K562 (cell line): ENCODE data around the gene PLXND1. TPM values are rescaled to one million over a fixed set of nuclear protein-coding genes. Genes with fewer than 3 reads are reported as not detected.

Experiments
- ATAC-seq: fragments of 200-7000 bp; cut with Tn5 transposase; 3 replicates; pipeline ENCODE4 v1.9.1; 2020; ENCODE audit warnings: moderate library complexity
- BruUV-seq: library from RNA; stranded (reverse); fragments of 400-500 nt; replicated peaks from 2 replicates; lab custom pipeline; 2021; lab: Mats Ljungman, UMichigan
- CTCF ChIA-PET: fragments of 300-600 bp; formaldehyde crosslinking; extraction: SDS; loops from one replicate; lab custom pipeline; 2021; ENCODE audit warnings: low intra/inter-chr PET ratio; lab: Yijun Ruan, JAX
- POLR2A ChIA-PET: fragments of 300-600, 350-650 bp; sonication (Branson Sonifier 250); formaldehyde crosslinking; extraction: SDS; loops from one replicate; lab custom pipeline; 2021; ENCODE audit warnings: antibody characterized with exemption, inconsistent platforms; lab: Yijun Ruan, JAX
- DNase-seq, 4 experiments: peaks; one replicate each; pipeline versions ENCODE4 v3.0.0 to v3.0.0-alpha.2; 2011 to 2018; ENCODE audit warnings: low spot score in 3 of 4, mixed read lengths in 3 of 4; ENCODE audit errors: extremely low read depth in 1 of 4
- FAIRE-seq: peaks from 2 replicates; lab custom pipeline; 2011; peaks lifted over from hg19 to GRCh38; lab: Jason Lieb, UNC
- H2AFZ ChIP-seq: 2 replicates; pipeline ENCODE4 v1.6.0; 2011; ENCODE audit warnings: low read depth, low read length, control low read depth, inconsistent platforms
- H3K27ac ChIP-seq: fragments of 200-600 bp; 3 replicates; pipeline ENCODE4 v1.8.0; 2011; ENCODE audit warnings: low read depth, mild to moderate bottlenecking, control low read depth, inconsistent platforms, low read length, moderate library complexity, mixed read lengths; ENCODE audit errors: extremely low read depth
- H3K27me3 ChIP-seq, 2 experiments: fragments of 300-600 bp in 1 of 2; 2 replicates in 1 of 2; 3 replicates in 1 of 2; pipeline versions ENCODE4 v1.6.0 to v1.8.0; 2011; ENCODE audit warnings: inconsistent platforms in 2 of 2, low read length in 2 of 2, mild to moderate bottlenecking in 1 of 2, mixed read lengths in 1 of 2, moderate library complexity in 1 of 2; ENCODE audit not compliant: control insufficient read depth in 2 of 2, insufficient read depth in 2 of 2
- H3K36me3 ChIP-seq: fragments of 300-600 bp; 3 replicates; pipeline ENCODE4 v1.8.0; 2011; ENCODE audit warnings: mild to moderate bottlenecking, low read length, inconsistent platforms; ENCODE audit not compliant: control insufficient read depth, insufficient read depth
- H3K4me1 ChIP-seq, 2 experiments: fragments of 200-600 bp in 1 of 2; replicated peaks in 1 of 2; 2 replicates in 1 of 2; 3 replicates in 1 of 2; pipeline versions ENCODE4 v1.5.1 to v1.8.0; 2011; ENCODE audit warnings: inconsistent platforms in 2 of 2, low read length in 2 of 2, mild to moderate bottlenecking in 1 of 2, mixed read lengths in 1 of 2, moderate library complexity in 1 of 2; ENCODE audit not compliant: control insufficient read depth in 2 of 2, insufficient read depth in 2 of 2
- H3K4me2 ChIP-seq: 2 replicates; pipeline ENCODE4 v1.6.1; 2011; ENCODE audit warnings: low read length, control low read depth, inconsistent platforms, mixed read lengths; ENCODE audit not compliant: insufficient read depth
- H3K4me3 ChIP-seq: fragments of 200-600 bp; sonication (generic), shearing (Covaris generic); 2 replicates; pipeline ENCODE4 v1.5.1; 2016; ENCODE audit warnings: control low read depth, inconsistent platforms
- H3K79me2 ChIP-seq: fragments of 200-600 bp; 3 replicates; pipeline ENCODE4 v1.8.0; 2011; ENCODE audit warnings: low read length, inconsistent platforms; ENCODE audit not compliant: control insufficient read depth, insufficient read depth
- H3K9ac ChIP-seq, 2 experiments: 2 replicates each; pipeline versions ENCODE4 v1.6.0 to v1.6.1; 2011; ENCODE audit warnings: low read depth in 2 of 2, low read length in 2 of 2, control low read depth in 1 of 2, inconsistent platforms in 1 of 2, mild to moderate bottlenecking in 1 of 2, mixed read lengths in 1 of 2; ENCODE audit not compliant: insufficient read depth in 1 of 2
- H3K9me1 ChIP-seq: one replicate; pipeline ENCODE4 v1.6.0; 2011; ENCODE audit warnings: inconsistent platforms, mild to moderate bottlenecking, low read length, moderate library complexity; ENCODE audit not compliant: control insufficient read depth, insufficient read depth
- H3K9me3 ChIP-seq: replicated peaks from 2 replicates; pipeline ENCODE4 v1.5.1; 2011; ENCODE audit warnings: low read depth, low read length, inconsistent platforms; ENCODE audit not compliant: control insufficient read depth, insufficient read depth
- H4K20me1 ChIP-seq: replicated peaks from 2 replicates; pipeline ENCODE4 v1.6.1; 2011; ENCODE audit warnings: low read length, inconsistent platforms, mixed read lengths; ENCODE audit not compliant: control insufficient read depth, insufficient read depth
- GTF2F1 ChIP-seq: IDR thresholded peaks from 2 replicates; pipeline ENCODE4 v1.6.1; 2011; ENCODE audit warnings: low read depth, low read length, improper control_type of control experiment
- MTF1 ChIP-seq: fragments of 250-450 bp; sonication (Bioruptor Pico); IDR thresholded peaks from 2 replicates; pipeline ENCODE4 v1.9.0; 2021; ENCODE audit warnings: moderate library complexity, mild to moderate bottlenecking, inconsistent platforms, borderline replicate concordance
- NFE2 ChIP-seq: IDR thresholded peaks from 2 replicates; pipeline ENCODE4 v1.6.1; 2014; ENCODE audit warnings: antibody characterized with exemption, low read depth
- RBBP5 ChIP-seq: fragments of 200-600 bp; sonication (generic); IDR thresholded peaks from 2 replicates; pipeline ENCODE4 v1.6.1; 2012; ENCODE audit warnings: borderline replicate concordance, mild to moderate bottlenecking, low read length, control low read depth, inconsistent platforms; ENCODE audit not compliant: insufficient read depth, poor library complexity, severe bottlenecking
- XRCC3 ChIP-seq: fragments of 450-650 bp; IDR thresholded peaks from 2 replicates; pipeline ENCODE4 v1.6.1; 2017; ENCODE audit warnings: mild to moderate bottlenecking, moderate library complexity
- ZFP30 ChIP-seq: fragments of 250-450 bp; sonication (Bioruptor Pico); IDR thresholded peaks from 2 replicates; pipeline ENCODE4 v1.8.0; 2022; ENCODE audit warnings: moderate library complexity, mild to moderate bottlenecking, inconsistent platforms, borderline replicate concordance
- WGBS: fragments of 100-300 bp; shearing (Covaris generic); methylation state at CpG from one replicate; pipeline ENCODE4 v1.1.6; 2016; ENCODE audit warnings: low coverage, mixed read lengths; ENCODE audit not compliant: insufficient coverage; ENCODE audit errors: missing lambda C conversion rate; 5-methylcytosine and 5-hydroxymethylcytosine counted together
- in situ Hi-C: fragments of 300-500 bp; cut with MboI; formaldehyde crosslinking; loops from 4 replicates; pipeline ENCODE4 v1.15.0; 2018; ENCODE audit warnings: inconsistent platforms, mixed read lengths
- intact Hi-C: fragments of 100-400 bp; cut with micrococcal nuclease; formaldehyde crosslinking; loops from 2 replicates; pipeline ENCODE4 v1.14.2; 2022
- polyA plus RNA-seq, 8 experiments: library from polyadenylated mRNA; depleted of rRNA in 4 of 8; stranded (reverse) in 5 of 8; unstranded in 3 of 8; fragments of >200 nt; fragmentation: Nextera tagmentation in 2 of 8; fragmentation: Illumina TruSeq in 1 of 8; extraction: Ambion mirVana in 2 of 8; extraction: Trizol in 1 of 8; gene quantifications; 2 replicates each; pipeline versions ENCODE4 v1.2.1 to v1.2.3, GENCODE V29; 2011 to 2014; ENCODE audit warnings: inconsistent platforms in 1 of 8, missing spikeins in 1 of 8
- total RNA-seq, 7 experiments: library from RNA; depleted of rRNA in 6 of 7; stranded (reverse); fragments of >200 nt in 6 of 7; fragmentation: Illumina TruSeq in 2 of 7; extraction: Trizol in 2 of 7; gene quantifications; 2 replicates each; pipeline versions ENCODE4 v1.2.1 to v1.2.3, GENCODE V29; 2011 to 2021; ENCODE audit warnings: low replicate concordance in 1 of 7
- TF ChIP-seq, protein P1 (sequence below): fragments of 450-650 bp; IDR thresholded peaks from 2 replicates; pipeline ENCODE4 v1.6.1; 2018; ENCODE audit not compliant: partially characterized antibody

Gene PLXND1
- total and polyA plus RNA-seq, 9 of the 15 experiments (the other 6 are each of a cell fraction or from before 2014, with no cell fraction given) = 0.34 to 28.8 (median 14.0) TPM

DNA sequence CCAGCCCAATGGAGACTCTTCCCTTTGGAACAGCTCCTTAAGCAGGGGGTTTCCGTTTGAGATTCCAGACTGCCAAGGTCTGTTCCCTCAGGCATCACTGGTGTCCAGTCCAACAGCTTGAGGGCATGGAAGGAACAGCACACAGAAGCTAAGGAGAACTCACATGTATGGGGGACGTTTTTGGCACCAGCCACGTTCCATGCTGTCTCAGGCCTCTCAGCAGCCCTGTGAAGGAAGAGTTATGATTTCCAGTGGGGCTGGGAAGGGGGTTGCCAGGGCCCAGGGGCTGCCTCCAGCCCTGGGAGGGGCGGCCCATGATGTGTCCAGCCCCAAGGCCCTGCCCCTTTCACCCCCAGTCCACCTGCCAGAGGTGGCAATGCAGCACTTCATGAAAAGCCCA lies 85.5 kb downstream of the PLXND1 start (continued):
- TF ChIP-seq, protein P1, sequence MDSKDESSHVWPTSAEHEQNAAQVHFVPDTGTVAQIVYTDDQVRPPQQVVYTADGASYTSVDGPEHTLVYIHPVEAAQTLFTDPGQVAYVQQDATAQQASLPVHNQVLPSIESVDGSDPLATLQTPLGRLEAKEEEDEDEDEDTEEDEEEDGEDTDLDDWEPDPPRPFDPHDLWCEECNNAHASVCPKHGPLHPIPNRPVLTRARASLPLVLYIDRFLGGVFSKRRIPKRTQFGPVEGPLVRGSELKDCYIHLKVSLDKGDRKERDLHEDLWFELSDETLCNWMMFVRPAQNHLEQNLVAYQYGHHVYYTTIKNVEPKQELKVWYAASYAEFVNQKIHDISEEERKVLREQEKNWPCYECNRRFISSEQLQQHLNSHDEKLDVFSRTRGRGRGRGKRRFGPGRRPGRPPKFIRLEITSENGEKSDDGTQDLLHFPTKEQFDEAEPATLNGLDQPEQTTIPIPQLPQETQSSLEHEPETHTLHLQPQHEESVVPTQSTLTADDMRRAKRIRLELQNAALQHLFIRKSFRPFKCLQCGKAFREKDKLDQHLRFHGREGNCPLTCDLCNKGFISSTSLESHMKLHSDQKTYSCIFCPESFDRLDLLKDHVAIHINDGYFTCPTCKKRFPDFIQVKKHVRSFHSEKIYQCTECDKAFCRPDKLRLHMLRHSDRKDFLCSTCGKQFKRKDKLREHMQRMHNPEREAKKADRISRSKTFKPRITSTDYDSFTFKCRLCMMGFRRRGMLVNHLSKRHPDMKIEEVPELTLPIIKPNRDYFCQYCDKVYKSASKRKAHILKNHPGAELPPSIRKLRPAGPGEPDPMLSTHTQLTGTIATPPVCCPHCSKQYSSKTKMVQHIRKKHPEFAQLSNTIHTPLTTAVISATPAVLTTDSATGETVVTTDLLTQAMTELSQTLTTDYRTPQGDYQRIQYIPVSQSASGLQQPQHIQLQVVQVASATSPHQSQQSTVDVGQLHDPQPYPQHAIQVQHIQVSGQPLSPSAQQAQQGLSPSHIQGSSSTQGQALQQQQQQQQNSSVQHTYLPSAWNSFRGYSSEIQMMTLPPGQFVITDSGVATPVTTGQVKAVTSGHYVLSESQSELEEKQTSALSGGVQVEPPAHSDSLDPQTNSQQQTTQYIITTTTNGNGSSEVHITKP = no peak
- TF ChIP-seq XRCC3 = no peak
- TF ChIP-seq NFE2 = no peak
- no peak for TF ChIP-seq GTF2F1
- TF ChIP-seq, all 486 proteins: peak for 0

DNA sequence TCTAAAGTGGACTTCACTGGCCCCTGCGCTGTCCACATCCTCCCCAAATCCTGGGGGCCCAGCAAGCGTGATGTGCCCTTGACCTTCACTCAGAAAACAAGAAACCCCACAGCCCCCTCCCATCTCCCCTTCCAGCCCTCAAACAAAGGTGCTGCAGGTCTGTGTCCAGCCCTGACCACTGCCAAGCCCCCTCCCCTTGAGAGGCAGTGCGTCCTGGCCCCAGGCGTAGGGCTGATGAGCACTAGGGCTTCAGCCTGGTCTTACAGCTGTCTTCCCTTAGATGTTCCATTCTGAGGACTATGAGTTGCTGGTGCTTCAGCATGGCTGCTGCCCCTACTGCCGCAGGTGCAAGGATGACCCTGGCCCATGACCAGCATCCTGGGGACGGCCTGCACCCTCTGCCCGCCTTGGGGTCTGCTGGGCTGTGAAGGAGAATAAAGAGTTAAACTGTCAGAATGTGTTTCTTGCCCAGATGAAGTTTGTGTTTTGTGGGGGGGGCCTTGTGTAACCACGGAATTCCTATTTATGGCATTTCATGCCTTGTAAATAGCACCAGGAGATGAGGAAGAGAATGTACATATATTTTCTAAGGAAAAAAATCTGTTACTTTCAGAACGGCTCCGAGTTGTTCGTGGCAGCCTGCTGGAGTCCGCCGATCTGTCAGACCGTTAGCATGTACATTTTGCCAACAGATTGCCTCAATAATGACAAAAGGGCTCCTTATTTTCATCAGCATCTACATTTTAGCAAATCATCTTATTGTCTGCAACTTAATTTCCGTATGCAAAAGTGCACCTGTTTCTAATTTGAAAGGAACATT lies 86.4 kb downstream of the PLXND1 start:
- no peak for TF ChIP-seq RBBP5
- no peak for TF ChIP-seq ZFP30 (CRISPR knock-in tag)
- no peak for TF ChIP-seq MTF1 (CRISPR knock-in tag)
- TF ChIP-seq, all 486 proteins: peak for 0
- peaks cover 0 to 23% of the 10 kb centered on the region in 2 experiments; a peak in 2 of 5 replicates for H3K27me3 ChIP-seq
- no peaks in the 10 kb centered on the region for H3K79me2 ChIP-seq
- 22% methylated on average over 15 of the region's 15 CpGs for WGBS
- H2AFZ ChIP-seq = no peak overlapping the region
- no peaks in the 10 kb centered on the region for H3K9me3 ChIP-seq
- ATAC-seq (no peak), FAIRE-seq (no peak), DNase-seq (no peak)
- no peak overlapping the region for H3K27ac ChIP-seq
- H3K9me1 ChIP-seq = no peaks in the 10 kb centered on the region
- no peak overlapping the region for H3K4me3 ChIP-seq
- ChIA-PET POLR2A (no interaction called here), CTCF (no interaction called here)
- H3K4me2 ChIP-seq = no peak overlapping the region
- no peaks in the 10 kb centered on the region for H3K4me1 ChIP-seq
- intact Hi-C loops (no loop called here), in situ Hi-C loops (no loop called here)
- no peak overlapping the region for H3K9ac ChIP-seq
- H4K20me1 ChIP-seq = no peaks in the 10 kb centered on the region
- no TSS peak for BruUV-seq
- H3K36me3 ChIP-seq = no peaks in the 10 kb centered on the region
